Common myeloid progenitor, CD34-positive (primary cell): ENCODE data around the gene TTC9.

Source experiments
- CTCF ChIA-PET: fragments of 350-600 bp; sonication (Branson Sonifier 250); formaldehyde crosslinking; loops from one replicate; lab custom pipeline; 2021; ENCODE audit warnings: antibody characterized with exemption; lab: Charles Lee
- POLR2A ChIA-PET: fragments of 350-600 bp; sonication (Branson Sonifier 250); formaldehyde crosslinking; loops from one replicate; lab custom pipeline; 2021; ENCODE audit warnings: antibody characterized with exemption; lab: Charles Lee
- DNase-seq, 3 donors: peaks; one replicate each; pipeline versions ENCODE4 v3.0.0 to v3.0.0-alpha.2; 2013
- H3K27ac ChIP-seq, 2 experiments: 1 replicate in 1 of 2; 2 replicates in 1 of 2; pipeline ENCODE4 v1.7.0; 2013; ENCODE audit warnings: inconsistent platforms in 2 of 2, low read length in 2 of 2, mild to moderate bottlenecking in 2 of 2, low read depth in 1 of 2, moderate library complexity in 1 of 2; ENCODE audit not compliant: severe bottlenecking in 2 of 2, insufficient read depth in 1 of 2, poor library complexity in 1 of 2
- H3K27me3 ChIP-seq, 5 experiments: replicated peaks in 2 of 5; 1 replicate in 3 of 5; 2 replicates in 2 of 5; pipeline versions ENCODE4 v1.6.1 to v1.7.0; 2013; ENCODE audit warnings: low read length in 4 of 5, mild to moderate bottlenecking in 2 of 5, moderate library complexity in 2 of 5, inconsistent platforms in 1 of 5; ENCODE audit not compliant: insufficient read depth in 5 of 5, control insufficient read depth in 4 of 5
- H3K36me3 ChIP-seq, 4 experiments: 1 replicate in 2 of 4; 2 replicates in 2 of 4; pipeline versions ENCODE4 v1.6.1 to v1.7.0; 2013; ENCODE audit warnings: low read length in 3 of 4, control low read depth in 1 of 4, mild to moderate bottlenecking in 1 of 4; ENCODE audit not compliant: control insufficient read depth in 4 of 4, insufficient read depth in 4 of 4
- H3K4me1 ChIP-seq, 4 experiments: 1 replicate in 3 of 4; 2 replicates in 1 of 4; pipeline versions ENCODE4 v1.6.1 to v1.7.1; 2013; ENCODE audit warnings: low read length in 3 of 4, mild to moderate bottlenecking in 3 of 4, control low read depth in 1 of 4, inconsistent platforms in 1 of 4, moderate library complexity in 1 of 4; ENCODE audit not compliant: control insufficient read depth in 4 of 4, insufficient read depth in 4 of 4; ENCODE audit errors: control extremely low read depth in 1 of 4
- H3K4me3 ChIP-seq, 7 experiments: 1 replicate in 4 of 7; 2 replicates in 3 of 7; pipeline versions ENCODE4 v1.5.1 to v1.7.0; 2013; ENCODE audit warnings: mild to moderate bottlenecking in 7 of 7, low read length in 6 of 7, moderate library complexity in 6 of 7, inconsistent platforms in 2 of 7, low read depth in 2 of 7, control low read depth in 1 of 7; ENCODE audit not compliant: insufficient read depth in 4 of 7, control insufficient read depth in 1 of 7; ENCODE audit errors: extremely low read depth in 1 of 7
- H3K9me3 ChIP-seq, 5 experiments: 1 replicate in 4 of 5; 2 replicates in 1 of 5; pipeline versions ENCODE4 v1.6.1 to v1.7.1; 2013; ENCODE audit warnings: low read length in 4 of 5, mild to moderate bottlenecking in 2 of 5, inconsistent platforms in 1 of 5, low read depth in 1 of 5, moderate library complexity in 1 of 5; ENCODE audit not compliant: control insufficient read depth in 4 of 5, insufficient read depth in 2 of 5; ENCODE audit errors: control extremely low read depth in 1 of 5
- WGBS: methylation state at CpG from one replicate; pipeline ENCODE4 v1.1.5; 2013; ENCODE audit not compliant: insufficient coverage; 5-methylcytosine and 5-hydroxymethylcytosine counted together

Gene TTC9

GRCh38 chr14:70721542-70721941 is 79.8 kb downstream of the TTC9 start:
- Histone ChIP-seq H3K27ac (no peak overlapping the region), H3K9me3 (no peaks in the 10 kb centered on the region), H3K36me3 (no peaks in the 10 kb centered on the region), H3K27me3 (peaks cover 0 to 7% (median 0%) of the 10 kb centered on the region in 5 experiments), H3K4me3 (no peak overlapping the region), H3K4me1 (no peaks in the 10 kb centered on the region)
- WGBS = 100% methylated on average over 1 of the region's 2 CpGs
- ChIA-PET POLR2A (interaction anchor here (0.6 kb wide), 1 partner anchor 59 kb away, joined by 3 read pairs; no protein-coding TSS in a partner anchor), CTCF (interaction anchor here (0.6 to 1.6 kb wide), 3 partner anchors 8 to 52 kb away, joined by 3 to 6 read pairs (median 4); no protein-coding TSS in a partner anchor)
- DNase-seq = no peak

GRCh38 chr14:70722418-70722817 is 80.7 kb downstream of the TTC9 start:
- no peaks in the 10 kb centered on the region for H3K4me1 ChIP-seq
- no peak overlapping the region for H3K27ac ChIP-seq
- WGBS = 100% methylated on average over 2 of the region's 3 CpGs
- ChIA-PET CTCF (interaction anchor here (1.6 kb wide), 1 partner anchor 8 kb away, joined by 6 read pairs; no protein-coding TSS in a partner anchor), POLR2A (no interaction called here)
- H3K9me3 ChIP-seq = no peaks in the 10 kb centered on the region
- no peak overlapping the region for H3K4me3 ChIP-seq
- peaks cover 0 to 3% (median 0%) of the 10 kb centered on the region in 5 experiments for H3K27me3 ChIP-seq
- no peak for DNase-seq
- no peaks in the 10 kb centered on the region for H3K36me3 ChIP-seq

- H3K36me3 ChIP-seq = no peaks in the 10 kb centered on the region
- no peak overlapping the region for H3K4me3 ChIP-seq
- no peaks in the 10 kb centered on the region for H3K4me1 ChIP-seq
- no peaks in the 10 kb centered on the region for H3K9me3 ChIP-seq
- ChIA-PET POLR2A (no interaction called here), CTCF (interaction anchor here (0.8 kb wide), 1 partner anchor 94 kb away, joined by 3 read pairs; no protein-coding TSS in a partner anchor)
- no peak for DNase-seq
- H3K27me3 ChIP-seq = peaks cover 0 to 2% (median 0%) of the 10 kb centered on the region in 5 experiments
- WGBS = 100% methylated on average over 5 of the region's 5 CpGs
- no peak overlapping the region for H3K27ac ChIP-seq
Observed at GRCh38 chr14:70723276-70723675, 81.6 kb downstream of the TTC9 start.

- Histone ChIP-seq H3K4me1 (no peaks in the 10 kb centered on the region), H3K4me3 (no peak overlapping the region), H3K27ac (no peak overlapping the region), H3K9me3 (no peaks in the 10 kb centered on the region), H3K36me3 (no peaks in the 10 kb centered on the region), H3K27me3 (no peaks in the 10 kb centered on the region)
- ChIA-PET POLR2A (interaction anchor here (0.6 kb wide), 1 partner anchor 851 kb away, joined by 3 read pairs; no protein-coding TSS in a partner anchor), CTCF (no interaction called here)
- WGBS = 100% methylated on average over 1 of the region's 3 CpGs
- DNase-seq = no peak
Observed at GRCh38 chr14:70724110-70724509, 82.4 kb downstream of the TTC9 start.

- Histone ChIP-seq H3K27ac (no peak overlapping the region), H3K4me1 (no peaks in the 10 kb centered on the region), H3K36me3 (no peaks in the 10 kb centered on the region), H3K27me3 (no peaks in the 10 kb centered on the region), H3K9me3 (no peaks in the 10 kb centered on the region), H3K4me3 (no peak overlapping the region)
- no peak for DNase-seq
- ChIA-PET CTCF (no interaction called here), POLR2A (no interaction called here)
- 98% methylated on average over 6 of the region's 6 CpGs for WGBS
Observed at GRCh38 chr14:70724944-70725343, 83.2 kb downstream of the TTC9 start.
